CD1c-positive myeloid dendritic cell (primary cell): ENCODE measurements around the gene AGBL1.
"Not testable (repeated sequence)": the region's sequence is repeated elsewhere in the genome, so short reads cannot be mapped to it uniquely, and the experiment has no call there.

Experiments used
- DNase-seq: peaks from one replicate; pipeline ENCODE4 v3.0.0-alpha.2; 2016; ENCODE audit errors: extremely low spot score

Gene AGBL1

DNA sequence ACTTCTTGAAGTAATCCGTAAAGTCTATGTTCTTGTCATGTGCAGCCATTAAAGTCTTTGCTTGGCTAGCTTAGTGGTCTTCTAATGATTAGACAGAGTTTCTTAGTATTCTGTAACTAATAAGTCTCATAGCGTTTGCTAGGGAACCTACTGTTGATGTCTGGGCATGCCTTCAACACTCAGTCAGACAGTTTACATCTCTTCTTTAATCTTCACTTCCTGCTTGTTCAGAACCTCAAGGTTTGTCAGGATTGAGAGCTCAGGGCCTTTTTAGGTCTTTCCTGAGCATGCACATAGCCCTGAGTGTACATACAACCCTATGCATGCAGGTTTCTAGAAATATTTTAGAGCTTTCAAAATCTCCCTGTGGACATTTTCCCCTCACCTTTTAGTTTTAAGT is 426.3 kb downstream of the AGBL1 start:
- no peak for DNase-seq

DNA sequence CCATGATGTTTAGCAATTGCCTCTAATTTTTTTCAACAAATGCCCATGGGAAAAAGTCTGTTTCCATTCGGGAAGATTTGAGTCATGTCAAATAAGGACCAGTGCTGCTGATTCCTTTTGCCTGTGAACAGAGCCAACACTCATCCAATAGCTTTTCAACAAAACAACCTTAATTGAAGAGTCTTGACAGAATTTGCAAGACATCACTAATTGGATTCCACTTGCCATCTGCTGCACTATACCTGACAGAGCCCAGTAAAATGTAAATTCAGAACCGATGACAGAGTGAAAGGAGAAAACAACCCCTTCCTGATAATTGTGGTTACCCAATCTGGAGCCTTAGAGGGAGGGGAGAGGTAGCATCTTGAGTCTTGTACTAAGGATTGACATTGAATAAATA is 426.7 kb downstream of the AGBL1 start:
- DNase-seq = no peak

DNA sequence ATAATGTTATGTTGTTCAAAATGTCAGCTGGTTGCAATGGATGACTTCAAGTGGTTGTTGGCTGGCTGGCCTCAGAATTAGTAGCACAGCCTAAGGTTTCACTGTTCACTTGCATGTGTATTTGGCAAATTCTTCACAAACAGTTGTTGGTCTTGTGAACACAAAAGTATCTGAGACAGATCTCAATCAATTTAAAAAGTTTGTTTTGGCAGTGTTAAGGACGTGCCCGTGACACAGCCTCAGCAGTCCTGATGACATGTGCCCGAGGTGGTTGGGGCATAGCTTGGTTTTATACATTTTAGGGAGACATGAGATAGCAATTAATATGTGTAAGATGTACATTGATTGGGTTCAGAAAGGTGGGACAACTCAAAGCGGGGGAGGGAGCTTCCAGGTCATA is 436.0 kb downstream of the AGBL1 start:
- no peak for DNase-seq

DNA sequence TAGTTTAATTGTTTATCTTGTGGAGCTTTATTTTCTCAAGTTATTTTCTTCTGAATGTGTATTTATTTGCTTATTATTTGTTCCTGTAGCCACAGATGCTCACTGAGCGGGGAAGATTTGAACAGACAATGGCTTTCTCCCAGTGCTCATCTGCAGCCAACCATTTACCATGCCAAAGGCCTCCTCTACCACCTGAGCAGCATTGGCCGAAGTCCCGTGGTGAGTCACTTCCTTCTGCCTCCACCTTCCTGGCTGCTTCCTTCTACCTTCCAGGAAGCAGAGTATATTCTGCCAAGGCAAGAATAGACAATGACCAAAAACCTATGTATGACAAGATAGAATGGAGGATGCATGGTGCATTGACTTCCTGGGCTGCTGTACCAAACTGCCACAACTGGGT is 443.1 kb downstream of the AGBL1 start:
- no peak for DNase-seq

DNA sequence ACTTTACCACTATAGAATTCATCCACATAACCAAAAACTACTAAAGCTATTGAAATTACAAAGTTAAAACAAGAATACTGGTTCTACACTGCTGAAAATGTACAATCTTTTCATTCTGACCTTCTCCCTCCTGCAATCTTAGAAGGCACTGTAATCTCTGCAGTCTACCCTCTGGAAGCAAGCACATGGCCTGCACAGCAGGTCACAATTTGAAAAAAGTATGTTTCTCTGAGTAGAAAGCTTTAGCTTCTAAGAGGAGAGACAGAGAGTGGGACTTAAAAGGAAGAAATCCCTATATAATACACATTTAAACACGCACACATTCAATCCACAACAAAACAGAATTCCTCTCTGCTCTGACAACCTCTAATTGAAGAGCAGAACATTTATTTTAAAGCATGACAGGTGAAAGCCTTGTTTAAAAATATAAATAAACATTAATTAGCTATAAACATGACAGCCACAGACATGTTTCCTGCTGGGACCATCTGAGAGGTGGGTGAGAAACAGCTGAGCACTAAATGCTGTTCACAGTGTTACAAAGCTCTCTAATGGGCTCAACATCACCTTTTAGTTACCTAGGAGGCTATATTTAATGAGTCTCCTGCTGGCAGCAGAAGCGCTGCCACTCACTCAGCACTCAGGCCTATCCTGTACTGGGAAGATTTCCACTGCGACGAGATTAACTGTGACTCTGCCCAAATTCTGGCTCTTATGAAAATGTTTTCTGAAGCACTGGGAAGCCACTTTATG is 447.4 kb downstream of the AGBL1 start:
- no peak for DNase-seq

DNA sequence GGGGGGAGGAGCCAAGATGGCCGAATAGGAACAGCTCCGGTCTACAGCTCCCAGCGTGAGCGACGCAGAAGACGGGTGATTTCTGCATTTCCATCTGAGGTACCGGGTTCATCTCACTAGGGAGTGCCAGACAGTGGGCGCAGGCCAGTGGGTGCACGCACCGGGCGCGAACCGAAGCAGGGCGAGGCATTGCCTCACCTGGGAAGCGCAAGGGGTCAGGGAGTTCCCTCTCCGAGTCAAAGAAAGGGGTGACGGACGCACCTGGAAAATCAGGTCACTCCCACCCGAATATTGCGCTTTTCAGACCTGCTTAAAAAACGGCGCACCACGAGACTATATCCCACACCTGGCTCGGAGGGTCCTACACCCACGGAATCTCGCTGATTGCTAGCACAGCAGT is 448.4 kb downstream of the AGBL1 start:
- not testable (repeated sequence) for DNase-seq

DNA sequence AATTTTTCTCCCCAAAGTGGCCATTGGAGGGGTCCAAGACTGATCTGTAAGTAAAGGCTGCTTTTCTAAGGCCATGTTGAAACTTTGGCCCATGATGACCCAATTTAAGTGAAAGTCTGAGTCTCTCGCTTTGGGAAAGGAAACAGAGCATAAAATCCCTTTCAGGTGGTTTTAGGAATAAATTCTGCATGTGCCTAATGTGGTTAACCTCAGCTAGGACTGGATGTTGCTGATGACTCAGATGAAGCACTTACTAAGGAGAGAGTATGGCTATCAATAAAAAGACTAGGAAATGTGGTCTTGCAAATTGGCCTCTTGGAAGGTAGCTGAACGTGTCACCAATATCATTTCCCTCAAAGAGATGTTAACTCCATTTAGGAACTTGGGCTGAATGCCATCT is 458.5 kb downstream of the AGBL1 start:
- no peak for DNase-seq

DNA sequence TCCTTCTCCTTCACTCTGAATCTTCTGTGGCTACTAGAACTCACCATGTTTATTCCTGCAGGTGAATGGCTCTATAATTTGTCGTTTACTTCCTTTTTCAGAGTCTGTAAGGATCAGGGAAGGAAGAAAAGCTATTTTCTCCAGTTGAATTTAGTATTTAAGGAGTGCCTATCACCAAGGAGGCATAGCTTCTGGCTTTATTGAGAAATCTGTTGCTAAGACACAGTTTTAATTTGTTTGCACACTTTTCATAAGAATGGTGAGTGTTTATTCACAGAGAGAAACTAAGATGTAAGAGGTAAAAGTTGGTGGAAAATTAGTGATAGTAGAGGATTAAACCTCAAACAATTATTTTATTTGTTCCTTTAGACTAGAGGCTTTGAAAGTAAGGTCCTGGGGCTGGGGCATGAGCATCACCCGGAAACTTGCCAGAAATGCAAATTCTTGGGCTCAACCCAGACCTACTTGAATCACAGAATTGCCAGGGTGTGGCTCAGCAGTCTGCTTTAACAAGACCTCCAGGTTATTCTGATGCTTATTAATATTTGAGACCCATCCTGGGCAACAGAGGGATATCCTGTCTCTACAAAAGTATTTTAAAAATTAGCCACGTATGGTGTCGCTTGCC is 461.3 kb downstream of the AGBL1 start:
- DNase-seq = no peak

DNA sequence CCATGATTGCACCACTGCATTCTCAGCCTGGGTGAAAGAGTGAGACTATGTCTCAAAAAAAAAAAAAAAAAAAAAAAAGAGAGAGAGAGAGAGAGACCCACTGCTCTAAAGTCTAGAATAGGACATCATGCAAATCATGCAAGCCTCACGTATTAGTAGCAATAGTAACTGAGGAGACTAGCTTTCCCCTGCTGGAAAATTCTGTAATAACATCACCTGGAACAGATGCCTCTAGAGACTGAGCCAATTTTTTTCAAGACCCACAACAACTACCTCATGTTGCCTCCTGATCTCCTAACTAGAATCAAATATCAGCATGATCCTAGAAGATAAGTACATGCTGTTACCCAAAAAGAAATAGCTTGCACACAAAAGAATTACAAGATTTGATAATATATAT is 461.9 kb downstream of the AGBL1 start:
- no peak for DNase-seq

DNA sequence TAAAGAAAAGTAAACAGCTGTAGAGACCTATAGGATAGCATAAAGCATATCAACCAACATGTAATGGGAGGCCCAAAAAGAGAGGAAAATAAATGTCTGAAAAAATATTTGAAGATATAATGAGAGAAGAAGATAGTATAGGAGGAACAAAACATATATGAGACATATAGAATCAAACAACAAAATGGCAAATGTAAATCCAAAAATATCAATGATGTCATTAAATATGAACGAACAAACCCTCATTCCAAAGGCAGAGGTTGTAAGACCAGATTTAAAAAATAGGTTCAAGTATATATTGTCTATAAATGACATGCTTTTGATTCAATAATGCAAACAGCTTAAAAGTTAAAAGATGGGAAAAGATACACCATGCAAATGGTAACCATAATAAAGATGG is 470.4 kb downstream of the AGBL1 start:
- no peak for DNase-seq

DNA sequence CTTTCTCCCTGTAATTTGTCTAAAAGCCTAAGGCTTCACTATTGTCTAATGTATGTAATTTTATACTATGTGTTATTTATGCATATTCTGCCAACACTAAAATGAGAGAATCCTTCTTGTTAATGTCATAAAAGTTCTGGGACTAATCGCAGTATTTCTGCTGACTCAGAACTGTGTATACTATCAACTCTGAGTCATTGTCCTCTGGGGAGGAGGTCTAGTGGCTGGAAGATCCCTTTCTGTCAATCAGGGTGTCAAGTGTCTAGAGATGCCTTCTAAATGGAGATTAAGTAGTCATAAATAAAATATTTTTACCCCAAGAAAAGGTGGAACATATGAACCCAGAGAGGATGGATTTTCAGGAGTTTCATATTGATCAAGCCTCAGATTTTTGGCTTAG is 473.4 kb downstream of the AGBL1 start:
- DNase-seq = no peak

DNA sequence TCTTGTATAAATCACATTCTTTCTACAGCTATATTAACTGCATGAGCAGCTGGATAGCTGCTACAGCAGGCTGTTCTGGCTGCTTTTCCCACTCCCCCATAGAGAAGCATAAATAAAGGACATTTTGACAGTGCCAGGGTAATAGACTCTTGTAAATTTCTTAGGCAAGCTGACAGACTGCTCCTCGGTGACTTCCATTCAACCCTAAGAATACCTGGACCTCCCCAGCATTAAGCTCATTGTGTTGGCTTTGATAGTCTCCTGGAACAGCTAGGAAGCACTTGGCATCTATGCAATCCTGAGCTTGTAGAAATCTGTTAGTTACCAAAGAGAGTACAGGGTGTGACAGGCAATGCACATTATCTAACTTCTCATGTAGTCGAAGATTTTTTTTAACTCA is 475.4 kb downstream of the AGBL1 start:
- no peak for DNase-seq

DNA sequence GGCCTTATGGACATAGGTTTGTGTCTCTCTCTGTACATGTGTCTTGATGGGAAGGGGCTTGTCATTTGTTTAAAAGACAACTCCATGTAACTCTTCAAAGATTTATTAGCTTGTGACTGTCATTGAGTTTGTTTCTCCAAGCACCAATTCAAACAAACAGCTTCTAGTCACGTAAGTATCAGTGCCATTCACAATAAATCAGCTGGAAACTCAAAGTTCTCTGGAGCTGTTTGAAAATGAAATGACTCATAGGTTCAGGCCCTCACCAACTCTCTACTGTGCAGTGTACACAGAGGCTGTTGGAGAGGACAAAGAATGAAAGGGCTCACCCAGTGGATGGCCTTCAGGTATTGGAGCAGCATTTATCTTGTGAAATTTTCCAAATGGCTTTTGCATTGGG is 476.3 kb downstream of the AGBL1 start:
- no peak for DNase-seq

DNA sequence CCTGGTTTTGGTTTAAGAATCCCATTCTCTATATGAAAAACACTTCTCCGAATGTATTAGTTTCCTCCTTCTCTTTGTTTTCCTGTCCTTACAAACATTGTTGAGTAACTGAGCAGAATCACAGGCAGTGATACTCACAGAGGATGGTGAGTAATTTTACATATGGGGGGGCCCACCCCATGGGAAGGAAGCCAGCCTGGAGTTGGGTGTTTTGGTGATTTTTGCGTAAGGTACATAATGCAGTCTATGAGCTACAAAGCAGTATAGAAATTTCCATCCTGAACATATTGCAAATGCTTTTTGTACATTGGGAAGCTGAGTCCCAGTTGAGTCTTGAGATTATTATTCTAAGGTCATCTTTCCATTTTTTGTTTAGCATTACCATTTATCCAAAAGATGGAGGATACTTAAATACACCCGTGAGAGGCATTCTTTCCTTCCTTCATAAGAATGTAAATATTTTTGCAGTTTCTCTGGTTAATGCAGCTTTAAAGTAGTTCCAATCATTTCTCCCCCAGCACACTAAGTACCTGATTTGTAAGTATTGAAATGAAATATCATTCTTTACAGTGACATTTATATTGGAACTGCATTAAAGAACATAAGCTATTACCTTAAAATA is 476.8 kb downstream of the AGBL1 start:
- no peak for DNase-seq

DNA sequence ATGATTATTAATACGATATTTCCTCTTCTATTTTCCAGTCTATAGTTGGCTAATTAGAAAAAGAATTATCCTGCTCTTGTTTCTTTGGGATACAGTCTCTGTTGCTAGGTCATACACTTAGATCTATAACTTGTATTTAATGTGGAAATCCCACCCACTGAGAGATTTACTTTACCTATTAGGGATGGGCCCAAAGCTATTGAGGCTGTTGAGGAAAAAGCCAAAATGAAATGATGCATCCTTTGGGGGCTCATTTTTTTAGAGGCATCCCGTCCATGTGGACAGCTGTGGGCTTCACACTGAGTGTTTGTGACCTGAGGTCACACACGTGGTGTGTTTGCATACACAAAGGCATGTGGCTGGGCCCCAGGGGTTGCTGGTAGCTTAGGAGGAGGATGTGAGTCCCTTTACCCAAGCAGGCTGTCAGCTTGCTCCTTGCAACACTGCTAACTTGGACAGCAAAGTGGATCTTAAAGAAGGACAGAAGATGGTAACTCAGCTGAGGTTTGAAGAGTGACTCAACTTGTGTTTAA is 477.4 kb downstream of the AGBL1 start:
- no peak for DNase-seq

DNA sequence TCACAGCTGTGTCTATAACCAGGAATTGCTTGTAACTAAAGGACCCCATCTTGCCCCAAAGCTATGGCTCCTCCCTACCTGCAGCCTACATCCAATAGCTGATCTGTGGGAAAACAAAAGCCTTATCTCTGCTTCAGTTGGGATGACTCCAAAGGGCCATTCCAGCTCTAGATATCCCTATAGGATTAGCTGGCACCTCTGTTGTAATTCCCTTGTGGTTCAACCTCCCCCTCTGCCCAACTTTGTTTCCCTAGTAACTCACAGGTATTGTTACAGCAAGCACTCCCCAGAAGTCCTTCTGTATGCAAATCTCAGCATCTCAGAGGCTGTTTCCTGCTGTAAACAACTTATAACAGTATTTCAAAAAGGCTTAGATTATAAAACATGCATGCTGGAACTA is 478.6 kb downstream of the AGBL1 start:
- DNase-seq = no peak

DNA sequence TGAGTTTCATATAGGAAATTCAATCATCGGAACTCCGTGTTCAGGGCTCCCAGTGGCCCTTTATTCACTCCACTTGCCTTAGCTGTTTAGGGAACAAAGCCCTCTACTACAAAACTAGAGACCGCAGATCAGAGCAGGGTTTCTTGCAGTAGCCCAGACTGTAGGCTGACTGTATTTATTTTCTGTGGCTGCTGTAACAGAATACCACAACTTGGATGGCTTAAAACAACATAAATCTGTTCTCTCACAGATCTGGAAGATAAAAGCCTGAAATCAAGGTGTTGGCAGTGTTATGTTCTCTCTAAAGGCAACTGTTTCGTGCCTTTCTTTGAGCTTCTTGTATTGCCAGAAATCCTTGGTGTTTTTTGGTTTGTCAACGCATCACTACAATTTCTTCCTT is 479.0 kb downstream of the AGBL1 start:
- no peak for DNase-seq

DNA sequence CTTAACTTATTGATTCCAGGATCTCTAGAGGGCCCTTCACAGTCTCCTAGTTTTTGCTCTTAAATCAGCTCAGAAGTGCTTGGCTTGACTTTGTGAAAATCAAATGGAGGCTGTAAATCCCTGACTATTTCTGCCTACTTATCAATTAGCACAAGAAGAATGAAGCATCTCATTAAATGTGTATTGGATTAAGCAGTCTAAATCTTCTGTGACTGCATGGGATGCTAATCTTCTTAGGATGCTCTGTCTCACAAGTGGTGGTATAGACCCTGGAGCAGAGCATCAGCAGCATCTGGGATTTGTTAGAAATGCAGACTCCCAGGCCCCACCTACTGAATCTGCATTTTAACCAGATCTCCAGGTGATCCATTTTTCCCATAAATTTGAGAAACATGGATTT is 488.7 kb downstream of the AGBL1 start:
- no peak for DNase-seq

DNA sequence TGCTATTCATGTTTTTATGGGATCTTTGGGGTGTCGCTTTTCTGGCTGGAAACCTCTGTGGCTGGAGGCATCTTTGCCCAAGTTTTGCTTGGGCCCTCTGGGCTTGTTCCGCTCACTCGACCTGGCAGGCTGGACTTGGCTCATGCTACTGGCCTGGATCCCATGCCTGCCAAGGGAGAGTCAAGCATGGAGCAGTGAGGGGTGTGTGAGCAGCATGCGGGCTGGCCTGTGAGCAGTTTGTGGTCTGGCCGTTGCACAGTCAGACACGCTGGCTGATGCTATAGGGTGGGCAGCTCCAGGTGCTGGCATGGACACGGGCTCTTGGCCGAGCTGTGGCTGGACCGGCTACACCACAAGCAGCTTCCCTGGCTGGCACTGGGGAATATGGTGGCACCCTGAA is 491.1 kb downstream of the AGBL1 start:
- no peak for DNase-seq

DNA sequence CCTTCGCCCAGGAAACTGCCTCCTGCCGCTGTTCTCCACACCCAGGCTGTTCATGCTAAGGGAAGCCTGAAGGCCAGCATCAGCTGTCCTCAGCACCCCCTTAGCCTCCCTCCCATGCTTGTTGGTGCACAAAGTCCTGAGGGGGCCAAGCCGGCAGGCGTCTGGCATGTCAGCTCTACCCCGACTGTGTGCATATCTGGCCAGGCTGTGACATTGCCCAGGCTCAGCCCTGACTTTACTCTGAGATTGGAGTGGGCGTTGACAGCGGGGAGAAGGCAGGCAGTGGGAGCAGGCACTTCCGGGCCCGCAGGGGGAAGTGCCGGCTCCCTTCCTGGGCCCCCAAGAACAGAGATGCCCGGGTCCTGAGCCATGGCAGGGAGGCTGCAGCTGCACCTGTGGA is 492.2 kb downstream of the AGBL1 start:
- no peak for DNase-seq

DNA sequence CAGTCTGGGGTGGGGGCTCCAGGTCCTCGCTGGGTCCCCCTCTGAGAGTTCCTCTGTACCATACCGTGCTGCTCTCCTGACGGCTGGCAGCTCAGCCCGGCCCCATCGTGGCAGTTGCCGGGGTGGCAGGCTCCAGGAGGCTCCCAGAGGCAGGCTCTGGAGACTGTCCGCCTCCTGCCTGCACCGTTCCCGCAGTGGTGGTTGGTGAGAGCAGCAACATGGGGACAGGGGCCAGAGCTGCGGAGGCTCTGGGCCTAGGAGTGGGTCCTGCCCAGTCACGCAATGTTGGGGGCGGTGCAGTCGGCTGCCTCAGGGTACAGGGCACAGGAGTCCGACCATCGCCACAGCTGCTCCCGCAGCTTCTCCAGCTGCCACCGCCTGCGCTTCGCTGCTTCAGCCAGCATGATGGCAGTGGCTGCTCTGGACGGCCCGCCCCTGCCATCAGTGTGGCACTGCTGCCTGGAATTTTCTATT is 492.7 kb downstream of the AGBL1 start:
- no peak for DNase-seq

DNA sequence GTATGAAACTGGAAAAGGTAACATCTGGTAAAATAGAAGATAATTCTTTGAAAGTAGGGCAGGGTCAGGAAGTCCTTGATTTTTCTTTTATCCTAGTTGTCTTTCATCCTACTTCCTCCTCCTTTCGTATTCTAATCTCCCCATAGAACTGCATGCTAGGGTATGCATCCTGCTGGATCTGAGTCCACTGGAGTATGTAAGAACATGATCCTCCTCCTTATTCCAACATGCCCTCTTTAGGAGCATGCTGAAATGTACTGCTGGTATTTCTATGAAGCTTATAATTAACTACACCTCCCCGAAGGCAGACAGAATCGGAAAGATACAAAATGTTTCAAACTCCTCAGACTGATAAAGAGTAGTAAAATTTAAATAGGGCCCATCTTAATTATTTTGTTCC is 493.8 kb downstream of the AGBL1 start:
- DNase-seq = no peak

DNA sequence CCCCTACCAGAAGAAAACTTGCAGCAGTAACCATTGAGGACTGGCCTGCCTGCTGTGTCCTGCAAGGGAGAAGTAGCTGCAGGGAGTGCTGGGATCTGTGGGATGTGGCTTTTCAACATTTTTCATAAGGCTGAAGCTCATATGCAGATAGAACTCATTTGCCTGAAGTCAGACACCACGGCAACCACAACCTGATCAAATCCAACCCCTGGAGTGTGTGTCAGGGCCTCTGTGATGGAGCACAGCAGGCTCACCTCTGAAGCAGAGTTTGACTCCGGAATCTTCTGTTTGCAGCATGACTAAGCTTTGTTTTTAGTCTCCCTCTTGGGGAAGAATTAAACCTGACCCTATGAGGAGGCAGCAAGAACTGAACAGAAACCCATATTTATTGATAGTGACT is 508.7 kb downstream of the AGBL1 start:
- no peak for DNase-seq
